Right ventricle myocardium inferior (tissue), 1 donor: ENCODE data around the gene MICALL2. TPM values are rescaled to one million over a fixed set of nuclear protein-coding genes. Genes with fewer than 3 reads are reported as not detected.

Source experiments
- ATAC-seq: fragments of 200-7000 bp; cut with Tn5 transposase; one replicate; pipeline ENCODE4 v1.9.1; 2020; ENCODE audit warnings: mild to moderate bottlenecking, moderate library complexity
- DNase-seq: peaks from one replicate; pipeline ENCODE4 v3.0.0; 2021; ENCODE audit errors: missing footprints
- intact Hi-C: fragments of 100-400 bp; cut with DNase I; formaldehyde crosslinking; loops from one replicate; pipeline ENCODE4 v1.11.0; 2022
- total RNA-seq: library from RNA; stranded (reverse); fragmentation: NEBNext Ultra II Directional; extraction: Animal tissue kit (Norgen Biotek cat#: 25700); gene quantifications from one replicate; pipeline ENCODE4 v1.2.1, GENCODE V29; 2021
- donor health status: DM: no; HTN: yes; CAD: no; lungs with severe emphysema.

The MICALL2 gene
- total RNA-seq, 1 donor from 2014 or later: 9.0 TPM

DNA sequence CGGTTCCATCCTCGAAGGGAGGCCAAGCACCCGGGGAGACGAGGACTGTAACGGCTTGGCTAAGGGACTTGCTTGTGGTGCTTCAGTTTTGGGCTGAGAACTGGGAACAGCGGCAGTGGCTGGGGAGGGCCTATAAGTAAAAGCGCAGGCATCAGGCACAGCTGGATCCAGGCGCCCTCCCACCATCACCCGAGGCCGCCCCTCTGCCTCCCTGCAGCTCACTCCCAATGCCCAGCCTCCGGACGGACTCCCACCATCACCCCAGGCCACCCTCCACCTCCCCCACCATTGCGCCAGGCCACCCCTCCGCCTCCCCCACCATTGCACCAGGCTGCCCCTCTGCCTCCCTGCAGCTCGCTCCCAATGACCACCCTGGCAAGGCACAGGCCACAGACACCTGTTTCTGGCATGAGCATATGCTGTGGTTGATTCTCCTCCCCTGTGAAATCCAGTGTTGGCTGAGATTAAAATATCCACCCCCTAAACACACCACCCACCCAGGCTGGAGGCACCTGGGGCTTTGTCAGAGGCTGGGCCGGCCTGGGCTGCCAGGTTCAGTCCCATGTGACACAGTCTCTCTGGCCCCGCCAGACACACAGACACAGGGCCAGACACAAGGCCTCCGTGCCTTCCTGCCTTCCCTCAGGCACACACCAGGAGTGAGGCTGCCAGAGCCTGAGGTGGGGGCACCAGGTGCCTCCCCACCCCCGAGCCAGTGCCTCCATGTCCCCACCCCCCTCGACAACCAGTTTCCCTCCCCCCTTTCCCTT lies 16.7 kb downstream of the MICALL2 start:
- intact Hi-C loops: no loop called here
- no peak for ATAC-seq

DNA sequence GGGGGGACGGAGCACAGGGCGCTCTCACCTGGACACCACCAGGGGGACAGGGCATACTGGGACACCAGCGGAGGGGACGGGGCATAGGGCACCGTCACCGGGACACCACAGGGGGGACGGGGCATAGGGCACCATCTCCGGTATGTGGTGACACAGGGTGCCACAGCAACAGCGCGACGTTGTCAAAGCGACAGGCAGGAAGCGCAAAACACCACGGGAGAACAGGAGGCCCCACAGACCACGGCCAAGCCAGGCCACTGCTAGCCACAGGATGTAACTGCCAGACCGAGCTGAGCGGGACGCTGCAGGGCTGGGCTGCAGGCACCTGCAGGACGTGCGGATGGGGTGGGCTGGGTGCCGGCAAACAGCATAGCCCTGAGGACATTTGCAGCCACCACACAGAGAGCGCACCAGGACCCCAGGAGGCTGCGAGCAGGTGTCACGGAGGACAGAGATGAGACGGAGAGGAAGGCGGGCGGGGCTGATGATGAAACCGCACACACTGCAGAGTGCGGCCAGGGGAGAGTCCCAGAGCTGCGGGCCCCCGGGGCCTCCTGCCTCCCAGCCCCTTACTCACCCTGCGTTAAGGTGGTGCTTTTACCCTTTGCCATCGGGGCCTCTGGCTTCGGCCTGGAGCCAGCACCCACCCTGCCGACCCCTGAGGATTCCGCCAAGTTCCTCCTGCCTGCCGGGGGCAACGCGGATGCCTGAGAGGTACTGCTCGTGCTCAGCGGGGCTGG lies 17.5 kb downstream of the MICALL2 start:
- ATAC-seq: no peak
- no peak for DNase-seq
- intact Hi-C loops: no loop called here

More for the DNA sequence above, 16.7 kb downstream of the MICALL2 start:
- no peak for DNase-seq

- DNase-seq (no peak), ATAC-seq (no peak)
- intact Hi-C loops: no loop called here
Observed at GRCh38 chr7:1440620-1441019, 18.6 kb downstream of the MICALL2 start.

GRCh38 chr7:1439373-1440363 lies 19.6 kb downstream of the MICALL2 start:
- DNase-seq: no peak
- intact Hi-C loops: loop anchor here (10.0 kb wide), 1 partner anchor 215 kb away; no protein-coding TSS in a partner anchor
- no peak for ATAC-seq

GRCh38 chr7:1438821-1439220 lies 20.4 kb downstream of the MICALL2 start:
- no peak for ATAC-seq
- intact Hi-C loops: loop anchor here (10.0 kb wide), 1 partner anchor 214 kb away; no protein-coding TSS in a partner anchor
- DNase-seq: no peak

- DNase-seq (no peak), ATAC-seq (no peak)
- intact Hi-C loops: loop anchor here (10.0 kb wide), 1 partner anchor 213 kb away; no protein-coding TSS in a partner anchor
Observed at GRCh38 chr7:1438208-1438607, 21.1 kb downstream of the MICALL2 start.

GRCh38 chr7:1437155-1437880 lies 22.0 kb downstream of the MICALL2 start:
- intact Hi-C loops: loop anchor here (10.0 kb wide), 1 partner anchor 213 kb away; no protein-coding TSS in a partner anchor
- ATAC-seq: no peak
- DNase-seq: no peak

- intact Hi-C loops: loop anchor here (10.0 kb wide), 1 partner anchor 212 kb away; no protein-coding TSS in a partner anchor
- ATAC-seq: no peak
- no peak for DNase-seq
Observed at GRCh38 chr7:1436608-1437007, 22.7 kb downstream of the MICALL2 start.

GRCh38 chr7:1434891-1435670 lies 24.2 kb downstream of the MICALL2 start:
- DNase-seq (no peak), ATAC-seq (no peak)
- intact Hi-C loops: loop anchor here (10.0 kb wide), 1 partner anchor 210 kb away; no protein-coding TSS in a partner anchor

DNA sequence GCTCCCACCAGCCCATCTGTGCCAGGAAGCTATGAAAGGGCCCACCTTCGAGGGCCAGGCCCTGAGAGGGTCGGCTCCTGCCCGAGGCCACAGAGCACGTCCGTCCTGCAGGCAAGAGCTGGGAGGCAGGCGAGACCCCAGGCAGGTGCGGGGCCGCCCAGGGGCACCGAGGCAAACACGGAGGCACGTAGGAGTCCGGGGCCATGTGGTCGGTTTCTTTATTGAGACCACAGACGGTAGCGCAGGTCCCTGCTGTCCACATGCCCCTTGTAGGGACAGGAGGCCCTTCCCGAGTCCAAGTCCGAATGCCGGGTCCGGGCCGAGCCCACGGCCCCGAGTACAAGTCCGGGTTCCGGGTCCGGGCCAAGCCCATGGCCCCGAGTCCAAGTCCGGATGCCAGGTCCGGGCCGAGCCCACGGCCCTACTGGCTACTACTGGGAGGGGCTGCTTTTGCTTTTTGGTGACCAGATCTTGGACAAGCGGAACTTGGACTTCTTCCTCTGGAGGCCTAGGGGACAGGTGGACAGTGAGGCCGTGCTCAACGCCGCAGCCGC lies 25.0 kb downstream of the MICALL2 start:
- no peak for ATAC-seq
- no peak for DNase-seq
- intact Hi-C loops: loop anchor here (10.0 kb wide), 1 partner anchor 209 kb away; no protein-coding TSS in a partner anchor

DNA sequence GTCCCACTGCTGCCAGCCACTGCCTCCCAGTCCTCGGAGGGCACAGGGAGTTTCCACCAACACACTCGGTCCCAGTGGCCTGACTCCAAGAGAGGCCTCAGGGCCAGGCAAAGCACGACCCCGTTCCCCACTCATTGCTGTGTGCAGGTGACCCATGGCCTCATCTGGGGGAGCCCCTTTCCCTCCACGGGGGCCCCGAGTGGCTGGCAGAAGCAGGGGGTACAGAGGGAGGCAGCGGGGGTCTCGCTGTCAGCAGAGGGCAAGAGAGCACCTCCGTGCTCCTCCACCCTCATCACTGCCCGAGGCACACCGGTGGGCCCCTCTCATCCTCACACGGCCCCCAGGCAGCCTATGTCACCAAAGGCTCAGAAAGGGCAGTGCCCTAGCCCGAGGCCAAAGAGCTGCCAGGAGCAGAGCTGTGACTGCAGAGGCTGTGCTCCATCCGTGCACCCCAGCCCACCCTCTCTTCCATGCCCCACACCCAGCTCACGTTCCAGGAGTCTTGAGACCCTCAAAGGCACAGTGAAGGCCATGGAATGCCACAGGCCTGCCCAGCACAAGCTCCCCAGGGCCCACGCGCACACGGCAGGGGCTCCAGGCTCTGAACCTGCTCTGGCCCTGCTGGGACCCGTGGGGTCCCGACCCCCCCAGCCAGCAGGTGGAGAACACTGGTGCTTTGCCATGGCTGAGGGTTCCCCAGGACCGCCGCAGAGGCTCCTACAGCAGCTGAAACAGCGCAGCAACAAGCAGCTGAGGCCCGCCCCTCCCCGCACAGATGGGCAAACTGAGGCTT lies 25.9 kb downstream of the MICALL2 start:
- intact Hi-C loops: loop anchor here (2.0 to 10.0 kb wide), 2 partner anchors 39 to 209 kb away; no protein-coding TSS in a partner anchor
- no peak for ATAC-seq
- no peak for DNase-seq

GRCh38 chr7:1432411-1433082 lies 26.7 kb downstream of the MICALL2 start:
- intact Hi-C loops: loop anchor here (2.0 to 10.0 kb wide), 2 partner anchors 40 to 208 kb away; no protein-coding TSS in a partner anchor
- peak; percentile 86 for DNase-seq
- peak; percentile 52 for ATAC-seq

DNA sequence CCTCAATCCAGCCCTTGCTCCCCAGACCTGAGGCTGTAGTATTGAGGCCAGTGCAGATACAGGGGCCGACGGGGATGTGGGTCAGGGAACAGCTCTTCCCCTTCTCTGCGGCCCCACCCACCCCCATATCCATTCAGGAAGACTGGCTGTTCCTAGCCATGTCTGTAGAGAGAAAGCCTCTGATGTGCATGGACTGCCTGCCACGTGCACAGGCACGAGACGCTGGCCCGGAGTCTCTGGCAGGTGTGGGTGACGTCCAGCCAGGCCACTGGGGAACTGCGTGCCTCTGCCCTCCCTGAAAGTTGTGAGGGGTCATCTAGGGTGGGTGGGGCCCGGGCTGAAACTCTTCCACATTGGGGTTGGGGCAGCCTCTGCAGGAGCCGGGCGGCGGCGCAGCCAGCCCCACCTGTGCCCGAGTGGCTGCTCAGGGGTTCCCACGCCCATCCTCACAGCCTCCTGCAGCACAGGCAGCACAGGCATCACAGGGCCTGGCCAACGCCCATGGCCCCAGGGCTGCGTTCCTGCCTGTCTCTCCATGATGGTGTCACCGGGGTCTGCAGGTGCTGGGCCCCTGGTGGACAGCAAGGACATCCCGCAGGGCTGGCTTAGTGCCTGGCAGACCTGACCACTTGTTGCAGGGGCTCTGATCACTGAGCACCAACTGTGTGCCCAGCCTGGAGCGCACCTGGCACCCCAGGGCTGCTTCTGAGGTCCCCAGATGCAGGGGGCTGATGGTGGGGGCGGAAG lies 27.5 kb downstream of the MICALL2 start:
- no peak for ATAC-seq
- intact Hi-C loops: loop anchor here (2.0 to 10.0 kb wide), 2 partner anchors 41 to 207 kb away; no protein-coding TSS in a partner anchor
- no peak for DNase-seq

DNA sequence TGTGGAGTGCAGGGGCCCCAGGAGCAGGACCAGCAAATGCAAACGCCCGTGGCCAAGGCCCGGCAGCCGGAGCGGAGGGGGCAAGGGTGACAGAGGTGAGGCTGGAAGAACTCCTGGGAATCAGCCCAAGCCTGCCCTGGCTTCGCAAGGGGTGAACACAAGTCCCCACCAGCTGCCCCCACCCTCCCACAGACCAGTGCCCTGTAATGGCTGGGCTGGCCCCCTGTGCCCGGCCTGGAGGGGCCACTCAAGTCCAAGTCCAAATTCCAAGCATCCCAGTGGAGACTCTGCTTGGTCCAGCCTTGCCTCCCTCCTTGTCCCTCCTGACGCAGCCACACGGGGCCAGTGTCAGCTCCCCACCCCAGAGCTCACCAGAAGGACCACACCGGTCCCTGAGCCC lies 28.0 kb downstream of the MICALL2 start:
- no peak for DNase-seq
- intact Hi-C loops: loop anchor here (10.0 kb wide), 1 partner anchor 206 kb away; no protein-coding TSS in a partner anchor
- ATAC-seq: no peak
